Measurements from ENCODE around the gene GIMAP8. TPM values are rescaled to one million over a fixed set of nuclear protein-coding genes. Genes with fewer than 3 reads are reported as not detected.

The GIMAP8 gene
- total and polyA plus RNA-seq, 2 experiments from 2014 or later: not detected

DNA sequence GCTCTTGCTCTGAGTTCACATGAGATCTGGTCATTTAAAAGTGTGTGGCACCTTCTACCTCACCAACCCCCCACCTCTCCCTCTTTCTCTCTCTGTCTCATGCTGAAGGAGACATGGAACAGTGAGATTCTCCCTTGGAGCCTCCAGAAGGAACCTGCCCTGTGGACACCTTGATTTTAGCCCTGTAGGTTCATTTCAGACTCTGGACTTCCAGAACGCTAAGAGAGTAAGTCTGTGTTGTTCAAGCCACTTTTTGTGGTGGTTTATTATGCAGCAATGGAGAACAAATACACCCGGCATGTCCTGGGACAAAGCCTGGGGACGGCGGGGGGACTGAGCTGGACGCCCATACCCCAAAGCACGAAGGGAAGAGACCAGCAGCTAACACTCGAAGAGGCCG, 20.7 kb upstream of the GIMAP8 start:
- Histone ChIP-seq H3K27ac (no peak overlapping the region), H4K20me1 (ENCODE audit: insufficient read depth) (no peaks in the 10 kb centered on the region)
- WGBS, 2 experiments (ENCODE audit: low coverage in 1 of 2, low lambda C conversion rate in 2 of 2, missing lambda C conversion rate in 2 of 2): 76 to 90% methylated on average over 6 to 8 of the region's 8 CpGs

DNA sequence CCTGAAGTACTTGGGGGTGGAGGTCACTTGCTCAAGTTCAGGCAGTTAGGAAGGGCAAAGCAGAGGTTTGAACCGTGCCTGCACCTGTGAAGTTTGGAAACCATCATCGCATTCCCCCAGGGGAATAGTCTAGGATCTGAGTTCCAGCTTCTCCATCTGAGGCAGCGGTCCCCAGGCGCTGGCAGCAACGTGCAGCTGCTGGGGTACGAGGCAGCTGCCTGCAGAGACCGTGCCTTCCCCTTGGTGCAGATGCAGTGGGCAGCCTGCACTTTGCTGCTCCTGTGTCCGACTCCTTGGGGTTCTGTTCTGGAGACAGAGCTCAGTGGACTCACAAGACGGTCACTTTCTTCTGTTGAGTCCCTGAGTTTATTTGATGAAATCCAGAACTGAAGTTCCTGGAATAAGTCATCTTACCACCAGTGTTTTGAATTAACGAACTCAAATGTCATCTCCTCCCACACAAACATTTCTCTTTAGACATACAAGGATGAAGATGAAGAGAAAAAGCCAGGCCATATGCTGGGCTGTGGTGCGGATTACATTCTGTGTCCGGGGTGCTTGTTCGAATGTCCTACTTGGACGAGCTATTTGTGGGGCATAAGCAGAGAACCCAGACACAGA, 19.9 kb upstream of the GIMAP8 start:
- H2AFZ ChIP-seq: no peak overlapping the region
- H3K27me3 ChIP-seq (replicated peaks; ENCODE audit: insufficient read depth): no peaks in the 10 kb centered on the region

More for the DNA sequence above, 20.7 kb upstream of the GIMAP8 start:
- Histone ChIP-seq H3K9me3 (ENCODE audit: low read depth) (no peaks in the 10 kb centered on the region), H3K79me2 (ENCODE audit: insufficient read depth) (no peaks in the 10 kb centered on the region), H3K36me3 (ENCODE audit: low read depth) (no peaks in the 10 kb centered on the region), H3K9ac (no peak overlapping the region), H3K4me2 (ENCODE audit: unreplicated experiment) (no peak overlapping the region), H2AFZ (no peak overlapping the region), H3K4me1 (ENCODE audit: insufficient read depth) (peaks cover 25% of the 10 kb centered on the region), H3K27me3 (replicated peaks; ENCODE audit: insufficient read depth) (no peaks in the 10 kb centered on the region), H3K9me2 (ENCODE audit: insufficient read depth) (no peaks in the 10 kb centered on the region), H3K4me3 (no peak overlapping the region), H3F3A (ENCODE audit: insufficient read depth) (no peaks in the 10 kb centered on the region)
- in situ Hi-C loops (cut with MboI): no loop called here
- TF ChIP-seq EZH2phosphoT487 (IDR thresholded peaks at IDR 0.05; ENCODE audit: insufficient read depth, low read depth) (no peak), EZH2 (IDR thresholded peaks at IDR 0.05; ENCODE audit: insufficient read depth, poor library complexity, severe bottlenecking) (no peak)
- no peak for DNase-seq

DNA sequence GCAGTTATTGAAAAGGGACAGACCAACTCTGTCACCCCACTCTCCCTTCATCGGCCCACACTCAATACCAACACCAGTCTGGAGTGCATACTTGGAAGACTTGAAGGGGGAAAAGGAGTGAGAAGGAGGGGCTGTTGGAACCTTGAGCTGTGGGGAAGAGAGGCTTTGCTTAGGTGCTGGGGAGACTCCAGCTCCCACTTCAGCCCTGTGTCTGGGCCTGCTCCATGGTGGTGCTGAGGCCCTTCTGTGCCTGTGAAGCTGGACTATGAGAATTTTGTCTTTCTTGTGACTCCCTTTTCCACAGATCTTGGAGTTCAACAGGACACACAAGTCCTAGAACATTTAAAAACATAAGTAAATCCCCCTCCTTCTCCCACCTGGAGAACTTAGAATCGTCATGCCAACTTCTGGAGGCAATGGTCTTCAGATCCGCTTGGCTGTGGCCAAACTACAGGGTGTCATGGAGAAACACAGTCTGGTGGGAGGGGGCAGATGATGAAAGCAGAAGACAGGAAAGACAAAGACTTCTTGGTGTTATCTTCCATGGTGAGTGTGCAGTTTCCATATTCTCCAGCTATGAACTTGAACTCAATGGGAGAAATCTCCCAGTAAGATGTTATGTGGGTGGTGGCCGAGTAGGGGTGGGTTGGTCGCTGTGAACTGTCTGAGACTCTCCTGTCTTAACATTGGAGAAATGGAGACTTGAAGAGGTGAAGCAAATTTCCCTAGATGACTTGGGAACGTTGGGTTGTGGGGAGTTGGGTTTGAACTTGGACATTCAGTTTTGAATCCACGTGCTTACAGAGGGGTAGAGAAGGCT, 18.4 kb upstream of the GIMAP8 start:
- Histone ChIP-seq H3K9me2 (ENCODE audit: insufficient read depth) (no peaks in the 10 kb centered on the region), H3K79me2 (ENCODE audit: insufficient read depth) (no peaks in the 10 kb centered on the region), H3K4me3 (no peak overlapping the region), H3K4me1 (ENCODE audit: insufficient read depth) (peaks cover 25% of the 10 kb centered on the region), H2AFZ (no peak overlapping the region), H3K36me3 (ENCODE audit: low read depth) (no peaks in the 10 kb centered on the region), H3K27ac (no peak overlapping the region), H3K9ac (no peak overlapping the region), H4K20me1 (ENCODE audit: insufficient read depth) (no peaks in the 10 kb centered on the region), H3K9me3 (ENCODE audit: low read depth) (no peaks in the 10 kb centered on the region), H3K27me3 (replicated peaks; ENCODE audit: insufficient read depth) (no peaks in the 10 kb centered on the region), H3K4me2 (ENCODE audit: unreplicated experiment) (no peak overlapping the region), H3F3A (ENCODE audit: insufficient read depth) (no peaks in the 10 kb centered on the region)
- WGBS, 2 experiments (ENCODE audit: low coverage in 1 of 2, low lambda C conversion rate in 2 of 2, missing lambda C conversion rate in 2 of 2): 64 to 78% methylated on average over 7 of the region's 7 CpGs
- in situ Hi-C loops (cut with MboI): no loop called here
- no peak for TF ChIP-seq EZH2 (IDR thresholded peaks at IDR 0.05; ENCODE audit: insufficient read depth, poor library complexity, severe bottlenecking)
- TF ChIP-seq EZH2phosphoT487 (IDR thresholded peaks at IDR 0.05; ENCODE audit: insufficient read depth, low read depth): no peak
- DNase-seq: no peak

More for the DNA sequence above, 19.9 kb upstream of the GIMAP8 start:
- no peak overlapping the region for H3K9ac ChIP-seq
- H3K9me3 ChIP-seq (ENCODE audit: low read depth): no peaks in the 10 kb centered on the region
- 7 to 8% methylated on average over 14 of the region's 14 CpGs for WGBS, 2 experiments (ENCODE audit: low coverage in 1 of 2, low lambda C conversion rate in 2 of 2, missing lambda C conversion rate in 2 of 2)
- H3F3A ChIP-seq (ENCODE audit: insufficient read depth): no peaks in the 10 kb centered on the region
- H3K9me2 ChIP-seq (ENCODE audit: insufficient read depth): no peaks in the 10 kb centered on the region
- no peak overlapping the region for H3K27ac ChIP-seq
- H3K36me3 ChIP-seq (ENCODE audit: low read depth): no peaks in the 10 kb centered on the region
- in situ Hi-C loops (cut with MboI): no loop called here
- H3K4me3 ChIP-seq: no peak overlapping the region
- peak overlapping the region; percentile 33 for H3K4me2 ChIP-seq (ENCODE audit: unreplicated experiment)
- H4K20me1 ChIP-seq (ENCODE audit: insufficient read depth): no peaks in the 10 kb centered on the region
- DNase-seq: peak; percentile 47
- H3K79me2 ChIP-seq (ENCODE audit: insufficient read depth): no peaks in the 10 kb centered on the region
- peaks cover 25% of the 10 kb centered on the region for H3K4me1 ChIP-seq (ENCODE audit: insufficient read depth)
- TF ChIP-seq EZH2phosphoT487 (IDR thresholded peaks at IDR 0.05; ENCODE audit: insufficient read depth, low read depth): no peak
- no peak for TF ChIP-seq EZH2 (IDR thresholded peaks at IDR 0.05; ENCODE audit: insufficient read depth, poor library complexity, severe bottlenecking)

DNA sequence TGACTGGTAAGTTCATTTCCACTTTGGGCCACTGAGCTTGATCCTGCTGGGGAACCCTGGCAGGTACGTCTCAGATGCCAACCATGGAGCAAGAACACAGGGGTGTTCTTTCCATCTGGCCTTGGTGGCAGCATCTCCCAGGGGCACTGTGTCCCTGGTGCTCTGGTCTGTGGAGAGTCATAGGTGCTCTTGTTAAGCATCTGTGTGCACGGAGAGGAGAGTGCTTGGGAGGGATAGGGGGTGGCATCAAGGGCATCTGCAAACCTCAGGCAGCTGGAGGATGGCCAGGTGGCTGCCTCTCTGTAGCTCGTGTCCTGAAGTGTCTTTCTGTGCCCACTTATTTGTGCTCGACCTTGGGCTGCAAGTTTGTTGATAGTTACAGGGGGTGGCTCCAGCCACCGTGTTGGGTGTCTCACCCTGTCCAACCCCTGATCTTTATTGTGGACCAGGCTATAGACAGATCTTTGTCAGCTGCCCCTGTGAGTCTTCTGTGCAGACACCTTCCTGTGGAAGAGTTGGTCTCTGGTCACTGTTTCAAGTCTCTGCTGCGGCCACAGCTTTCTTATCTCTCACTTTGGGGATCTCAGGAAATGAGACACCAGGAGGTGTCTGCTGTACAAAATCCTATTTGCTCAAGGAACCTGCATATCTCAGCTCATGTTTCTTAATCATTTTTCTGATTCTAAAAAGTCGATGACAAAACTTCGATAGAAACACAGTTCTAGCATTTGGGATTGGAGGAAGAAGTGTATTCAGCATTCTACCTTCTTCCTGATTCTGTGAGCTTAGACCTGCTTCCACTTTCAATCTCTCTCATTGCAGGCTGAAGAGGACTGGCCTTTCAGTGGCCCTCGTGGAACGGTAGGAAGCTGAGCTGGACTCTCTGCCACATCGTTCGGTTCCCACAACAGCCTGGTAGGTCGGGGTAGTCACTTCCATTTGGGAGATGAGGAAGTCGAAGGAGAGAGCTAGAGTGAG, 17.2 kb upstream of the GIMAP8 start:
- Histone ChIP-seq H3K9me2 (ENCODE audit: insufficient read depth) (no peaks in the 10 kb centered on the region), H3K4me1 (ENCODE audit: insufficient read depth) (peaks cover 25% of the 10 kb centered on the region), H3K36me3 (ENCODE audit: low read depth) (no peaks in the 10 kb centered on the region), H4K20me1 (ENCODE audit: insufficient read depth) (no peaks in the 10 kb centered on the region), H3K4me3 (no peak overlapping the region), H3K4me2 (ENCODE audit: unreplicated experiment) (no peak overlapping the region), H2AFZ (no peak overlapping the region; the same call in 1 of the 2 replicates), H3K9ac (no peak overlapping the region), H3K27me3 (replicated peaks; ENCODE audit: insufficient read depth) (peaks cover 7% of the 10 kb centered on the region; the same call in 1 of the 2 replicates), H3K27ac (no peak overlapping the region), H3F3A (ENCODE audit: insufficient read depth) (no peaks in the 10 kb centered on the region), H3K79me2 (ENCODE audit: insufficient read depth) (no peaks in the 10 kb centered on the region), H3K9me3 (ENCODE audit: low read depth) (no peaks in the 10 kb centered on the region)
- no peak for DNase-seq
- in situ Hi-C loops (cut with MboI): no loop called here
- TF ChIP-seq EZH2phosphoT487 (IDR thresholded peaks at IDR 0.05; ENCODE audit: insufficient read depth, low read depth): no peak
- TF ChIP-seq EZH2 (IDR thresholded peaks at IDR 0.05; ENCODE audit: insufficient read depth, poor library complexity, severe bottlenecking): no peak
- WGBS, 2 experiments (ENCODE audit: low coverage in 1 of 2, low lambda C conversion rate in 2 of 2, missing lambda C conversion rate in 2 of 2): 58 to 61% methylated on average over 14 of the region's 14 CpGs

Data from GM23248 (cell line).